ENCODE data around the gene PORCN. TPM values are rescaled to one million over a fixed set of nuclear protein-coding genes. Genes with fewer than 3 reads are reported as not detected.

PORCN gene
- total and polyA plus RNA-seq, 2 of the 4 experiments (the other 2 are of a cell fraction), result 4.1 to 10.1 TPM

DNA sequence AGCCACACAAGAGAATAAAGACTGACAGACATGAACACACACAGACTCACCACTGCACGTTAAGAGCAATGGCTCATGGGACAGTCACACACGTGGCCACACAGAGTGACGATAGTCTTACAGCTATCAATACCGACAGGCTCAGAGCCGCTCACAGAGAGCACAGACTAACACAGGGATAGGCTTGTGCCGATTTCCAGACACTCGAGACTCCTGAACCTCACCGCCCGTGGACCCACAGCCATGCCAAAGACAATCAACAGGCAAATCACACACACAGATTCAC lies 38.0 kb upstream of the PORCN start (continued):
- TF ChIP-seq FOS (IDR thresholded peaks at IDR 0.05; ENCODE audit: low read depth, low read length), result no peak
- no peak for TF ChIP-seq MAFK (IDR thresholded peaks at IDR 0.05; ENCODE audit: low read depth, low read length)
- no peak for TF ChIP-seq MAZ (IDR thresholded peaks at IDR 0.05; ENCODE audit: borderline replicate concordance, low read depth, low read length)
- no peak for TF ChIP-seq RFX5 (IDR thresholded peaks at IDR 0.05; ENCODE audit: low read depth, low read length)
- no peak for TF ChIP-seq NFE2L2 (IDR thresholded peaks at IDR 0.05; ENCODE audit: low read depth, low read length)
- TF ChIP-seq RAD21 (IDR thresholded peaks at IDR 0.05; ENCODE audit: low read length), result no peak
- no peak for TF ChIP-seq BHLHE40 (IDR thresholded peaks at IDR 0.05; ENCODE audit: low read depth, low read length)

DNA sequence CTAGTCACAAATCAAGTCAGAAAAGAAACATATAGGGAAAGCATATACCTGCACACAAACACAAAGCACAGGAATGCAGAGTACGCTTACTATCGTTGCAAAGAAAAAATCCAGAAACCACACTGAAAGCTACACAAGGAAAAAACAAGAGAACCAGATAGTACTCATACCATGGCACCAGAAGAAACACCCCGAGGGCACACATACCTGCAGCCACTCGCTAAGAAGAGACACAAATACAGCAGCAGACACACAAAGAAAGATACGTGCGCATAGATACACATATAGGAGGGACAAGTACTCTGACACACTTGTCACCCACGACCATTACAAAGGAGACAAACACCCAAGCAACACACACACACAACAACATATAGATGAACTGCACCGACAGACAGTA lies 37.3 kb upstream of the PORCN start:
- no TSS peak for BruUV-seq (replicated peaks)
- ChIA-PET POLR2A (ENCODE audit: unreplicated experiment) (no interaction called here), CTCF (no interaction called here)
- Histone ChIP-seq H3K23ac (ENCODE audit: low read depth, low read length) (no peak overlapping the region), H3K79me1 (ENCODE audit: low read depth in 1 of 2, low read length in 2 of 2) (0 out of 4 replicates have a peak, but pooled peaks cover 0 to under 1% of the 10 kb centered on the region in 2 experiments), H3K56ac (ENCODE audit: extremely low read depth, insufficient read depth, low read length) (no peak overlapping the region), H2AK9ac (replicated peaks; ENCODE audit: low read depth, low read length, poor library complexity) (no peak overlapping the region), H3K4ac (ENCODE audit: low read depth, low read length) (no peak overlapping the region), H3K18ac (ENCODE audit: low read depth, low read length) (no peak overlapping the region), H3K9me1 (ENCODE audit: insufficient read depth, low read length) (no peaks in the 10 kb centered on the region), H4K20me1 (ENCODE audit: insufficient read depth, low read length) (no peaks in the 10 kb centered on the region), H3K9me3 (ENCODE audit: control insufficient read depth, insufficient read depth, low read length) (no peaks in the 10 kb centered on the region), H4K5ac (ENCODE audit: low read depth, low read length) (no peak overlapping the region), H2BK15ac (ENCODE audit: low read depth, low read length) (no peak overlapping the region), H2AK5ac (ENCODE audit: low read depth, low read length) (no peak overlapping the region), H2BK20ac (ENCODE audit: low read depth, low read length) (no peak overlapping the region), H4K8ac (ENCODE audit: low read depth in 2 of 2, low read length in 2 of 2) (no peak overlapping the region), H3K36me3 (ENCODE audit: control insufficient read depth, insufficient read depth, low read length) (no peaks in the 10 kb centered on the region), H3K14ac (replicated peaks; ENCODE audit: low read depth, low read length) (no peak overlapping the region), H3K27ac (ENCODE audit: insufficient read depth, low read length) (no peak overlapping the region), H3K9ac (ENCODE audit: low read depth, low read length) (no peak overlapping the region), H3K4me1 (ENCODE audit: control insufficient read depth, insufficient read depth, low read length) (peaks cover 7% of the 10 kb centered on the region; the same call in 1 of the 2 replicates), H3K4me3 (ENCODE audit: insufficient read depth, low read depth, low read length) (no peak overlapping the region), H4K91ac (ENCODE audit: insufficient read depth, low read depth, low read length) (no peak overlapping the region), H3K4me2 (ENCODE audit: low read depth, low read length) (no peak overlapping the region), H3K27me3 (ENCODE audit: control insufficient read depth, insufficient read depth, low read length) (peaks cover 4% of the 10 kb centered on the region; the same call in 1 of the 2 replicates), H2AFZ (replicated peaks; ENCODE audit: low read length, poor library complexity) (no peak overlapping the region), H2BK120ac (ENCODE audit: low read depth, low read length) (no peak overlapping the region), H2BK5ac (ENCODE audit: low read depth, low read length, poor library complexity, severe bottlenecking) (no peak overlapping the region)
- no CpG with 5 or more reads among the region's 8 CpGs for WGBS, 2 experiments (ENCODE audit: extremely low coverage in 2 of 2, insufficient read length in 1 of 2)
- dilution Hi-C loops (cut with HindIII; ENCODE audit: low sequenced_read_pairs, unreplicated experiment) (no loop called here), in situ Hi-C loops (cut with MboI; ENCODE audit: low sequenced_read_pairs) (no loop called here), intact Hi-C loops (cut with micrococcal nuclease) (no loop called here)
- no peak for DNase-seq
- ATAC-seq (ENCODE audit: low read depth), result no peak
- no peak for TF ChIP-seq RCOR1 (IDR thresholded peaks at IDR 0.05; ENCODE audit: insufficient replicate concordance, low read length)
- no peak for TF ChIP-seq FOS (IDR thresholded peaks at IDR 0.05; ENCODE audit: low read depth, low read length)
- TF ChIP-seq MXI1 (IDR thresholded peaks at IDR 0.05; ENCODE audit: borderline replicate concordance, low read depth, low read length), result no peak
- TF ChIP-seq MAFK (IDR thresholded peaks at IDR 0.05; ENCODE audit: low read depth, low read length), result no peak
- TF ChIP-seq, protein P1, sequence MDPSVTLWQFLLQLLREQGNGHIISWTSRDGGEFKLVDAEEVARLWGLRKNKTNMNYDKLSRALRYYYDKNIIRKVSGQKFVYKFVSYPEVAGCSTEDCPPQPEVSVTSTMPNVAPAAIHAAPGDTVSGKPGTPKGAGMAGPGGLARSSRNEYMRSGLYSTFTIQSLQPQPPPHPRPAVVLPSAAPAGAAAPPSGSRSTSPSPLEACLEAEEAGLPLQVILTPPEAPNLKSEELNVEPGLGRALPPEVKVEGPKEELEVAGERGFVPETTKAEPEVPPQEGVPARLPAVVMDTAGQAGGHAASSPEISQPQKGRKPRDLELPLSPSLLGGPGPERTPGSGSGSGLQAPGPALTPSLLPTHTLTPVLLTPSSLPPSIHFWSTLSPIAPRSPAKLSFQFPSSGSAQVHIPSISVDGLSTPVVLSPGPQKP (IDR thresholded peaks at IDR 0.05; ENCODE audit: borderline replicate concordance, low read depth, low read length), result no peak
- TF ChIP-seq RAD21 (IDR thresholded peaks at IDR 0.05; ENCODE audit: low read length), result no peak
- TF ChIP-seq RFX5 (IDR thresholded peaks at IDR 0.05; ENCODE audit: low read depth, low read length), result no peak
- TF ChIP-seq, protein P2, sequence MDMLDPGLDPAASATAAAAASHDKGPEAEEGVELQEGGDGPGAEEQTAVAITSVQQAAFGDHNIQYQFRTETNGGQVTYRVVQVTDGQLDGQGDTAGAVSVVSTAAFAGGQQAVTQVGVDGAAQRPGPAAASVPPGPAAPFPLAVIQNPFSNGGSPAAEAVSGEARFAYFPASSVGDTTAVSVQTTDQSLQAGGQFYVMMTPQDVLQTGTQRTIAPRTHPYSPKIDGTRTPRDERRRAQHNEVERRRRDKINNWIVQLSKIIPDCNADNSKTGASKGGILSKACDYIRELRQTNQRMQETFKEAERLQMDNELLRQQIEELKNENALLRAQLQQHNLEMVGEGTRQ (IDR thresholded peaks at IDR 0.05; ENCODE audit: low read depth, low read length), result no peak
- TF ChIP-seq BHLHE40 (IDR thresholded peaks at IDR 0.05; ENCODE audit: low read depth, low read length), result no peak
- no peak for TF ChIP-seq CHD1 (IDR thresholded peaks at IDR 0.05; ENCODE audit: low read depth, low read length)
- TF ChIP-seq CEBPB (IDR thresholded peaks at IDR 0.05; ENCODE audit: low read depth, low read length), result no peak
- TF ChIP-seq, protein P3, sequence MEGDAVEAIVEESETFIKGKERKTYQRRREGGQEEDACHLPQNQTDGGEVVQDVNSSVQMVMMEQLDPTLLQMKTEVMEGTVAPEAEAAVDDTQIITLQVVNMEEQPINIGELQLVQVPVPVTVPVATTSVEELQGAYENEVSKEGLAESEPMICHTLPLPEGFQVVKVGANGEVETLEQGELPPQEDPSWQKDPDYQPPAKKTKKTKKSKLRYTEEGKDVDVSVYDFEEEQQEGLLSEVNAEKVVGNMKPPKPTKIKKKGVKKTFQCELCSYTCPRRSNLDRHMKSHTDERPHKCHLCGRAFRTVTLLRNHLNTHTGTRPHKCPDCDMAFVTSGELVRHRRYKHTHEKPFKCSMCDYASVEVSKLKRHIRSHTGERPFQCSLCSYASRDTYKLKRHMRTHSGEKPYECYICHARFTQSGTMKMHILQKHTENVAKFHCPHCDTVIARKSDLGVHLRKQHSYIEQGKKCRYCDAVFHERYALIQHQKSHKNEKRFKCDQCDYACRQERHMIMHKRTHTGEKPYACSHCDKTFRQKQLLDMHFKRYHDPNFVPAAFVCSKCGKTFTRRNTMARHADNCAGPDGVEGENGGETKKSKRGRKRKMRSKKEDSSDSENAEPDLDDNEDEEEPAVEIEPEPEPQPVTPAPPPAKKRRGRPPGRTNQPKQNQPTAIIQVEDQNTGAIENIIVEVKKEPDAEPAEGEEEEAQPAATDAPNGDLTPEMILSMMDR (conservative IDR thresholded peaks at IDR 0.05; ENCODE audit: low read depth, low read length), result no peak
- TF ChIP-seq NFE2L2 (IDR thresholded peaks at IDR 0.05; ENCODE audit: low read depth, low read length), result no peak
